ENCODE measurements around the gene PRKCE.
"Not testable (repeated sequence)": the region's sequence is repeated elsewhere in the genome, so short reads cannot be mapped to it uniquely, and the experiment has no call there.

Gene PRKCE

GRCh38 chr2:45843136-45843535 lies 191.7 kb downstream of the PRKCE start:
- DNase-seq: no peak

GRCh38 chr2:45844796-45845457 lies 193.5 kb downstream of the PRKCE start:
- no peak for DNase-seq

GRCh38 chr2:45845566-45845965 lies 194.1 kb downstream of the PRKCE start:
- no peak for DNase-seq

- DNase-seq: no peak
Measured at GRCh38 chr2:45849491-45850283, 198.2 kb downstream of the PRKCE start.

- no peak for DNase-seq
Measured at GRCh38 chr2:45850558-45850957, 199.1 kb downstream of the PRKCE start.

- no peak for DNase-seq
Measured at GRCh38 chr2:45851111-45851510, 199.6 kb downstream of the PRKCE start.

GRCh38 chr2:45851576-45852304 lies 200.3 kb downstream of the PRKCE start:
- no peak for DNase-seq

GRCh38 chr2:45852450-45853150 lies 201.1 kb downstream of the PRKCE start:
- DNase-seq: no peak

GRCh38 chr2:45855374-45855773 lies 203.9 kb downstream of the PRKCE start:
- DNase-seq: no peak

- no peak for DNase-seq
Measured at GRCh38 chr2:45856391-45857274, 205.2 kb downstream of the PRKCE start.

- DNase-seq: no peak
Measured at GRCh38 chr2:45857275-45857609, 205.8 kb downstream of the PRKCE start.

- no peak for DNase-seq
Measured at GRCh38 chr2:45857867-45858520, 206.5 kb downstream of the PRKCE start.

GRCh38 chr2:45858872-45859271 lies 207.4 kb downstream of the PRKCE start:
- not testable (repeated sequence) for DNase-seq

GRCh38 chr2:45859682-45860081 lies 208.2 kb downstream of the PRKCE start:
- no peak for DNase-seq

GRCh38 chr2:45860136-45861121 lies 209.0 kb downstream of the PRKCE start:
- DNase-seq: no peak

- no peak for DNase-seq
Measured at GRCh38 chr2:45862843-45863242, 211.4 kb downstream of the PRKCE start.

- DNase-seq: no peak
Measured at GRCh38 chr2:45864121-45864520, 212.6 kb downstream of the PRKCE start.

- no peak for DNase-seq
Measured at GRCh38 chr2:45867349-45867748, 215.9 kb downstream of the PRKCE start.

GRCh38 chr2:45867800-45868199 lies 216.3 kb downstream of the PRKCE start:
- no peak for DNase-seq

GRCh38 chr2:45869165-45869501 lies 217.7 kb downstream of the PRKCE start:
- DNase-seq: no peak

GRCh38 chr2:45871025-45871424 lies 219.6 kb downstream of the PRKCE start:
- no peak for DNase-seq
